IPS-20b (cell line): Measurements from ENCODE around the gene SLC16A9.
"Not testable (repeated sequence)": the region's sequence is repeated elsewhere in the genome, so short reads cannot be mapped to it uniquely, and the experiment has no call there.

Experiments used
- H3K27ac ChIP-seq: one replicate; pipeline ENCODE4 v1.5.1; 2013; ENCODE audit warnings: low read length
- H3K27me3 ChIP-seq: 2 replicates; pipeline ENCODE4 v1.6.1; 2013; ENCODE audit warnings: mild to moderate bottlenecking, low read length, inconsistent platforms; ENCODE audit not compliant: insufficient read depth
- H3K36me3 ChIP-seq: 2 replicates; pipeline ENCODE4 v1.6.1; 2013; ENCODE audit warnings: low read depth, mild to moderate bottlenecking, inconsistent platforms, low read length, moderate library complexity; ENCODE audit not compliant: insufficient read depth
- H3K4me1 ChIP-seq: 2 replicates; pipeline ENCODE4 v1.6.1; 2013; ENCODE audit warnings: mild to moderate bottlenecking, control low read depth, inconsistent platforms, low read length, moderate library complexity; ENCODE audit not compliant: insufficient read depth
- H3K4me3 ChIP-seq: 2 replicates; pipeline ENCODE4 v1.5.1; 2013; ENCODE audit warnings: mild to moderate bottlenecking, low read length, inconsistent platforms
- H3K9ac ChIP-seq: 2 replicates; pipeline ENCODE4 v1.6.1; 2013; ENCODE audit warnings: low read depth, mild to moderate bottlenecking, inconsistent platforms, low read length, moderate library complexity
- H3K9me3 ChIP-seq: 2 replicates; pipeline ENCODE4 v1.6.1; 2013; ENCODE audit warnings: mild to moderate bottlenecking, low read depth, low read length, inconsistent platforms; ENCODE audit not compliant: insufficient read depth

SLC16A9 gene, protein sequence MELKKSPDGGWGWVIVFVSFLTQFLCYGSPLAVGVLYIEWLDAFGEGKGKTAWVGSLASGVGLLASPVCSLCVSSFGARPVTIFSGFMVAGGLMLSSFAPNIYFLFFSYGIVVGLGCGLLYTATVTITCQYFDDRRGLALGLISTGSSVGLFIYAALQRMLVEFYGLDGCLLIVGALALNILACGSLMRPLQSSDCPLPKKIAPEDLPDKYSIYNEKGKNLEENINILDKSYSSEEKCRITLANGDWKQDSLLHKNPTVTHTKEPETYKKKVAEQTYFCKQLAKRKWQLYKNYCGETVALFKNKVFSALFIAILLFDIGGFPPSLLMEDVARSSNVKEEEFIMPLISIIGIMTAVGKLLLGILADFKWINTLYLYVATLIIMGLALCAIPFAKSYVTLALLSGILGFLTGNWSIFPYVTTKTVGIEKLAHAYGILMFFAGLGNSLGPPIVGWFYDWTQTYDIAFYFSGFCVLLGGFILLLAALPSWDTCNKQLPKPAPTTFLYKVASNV

DNA sequence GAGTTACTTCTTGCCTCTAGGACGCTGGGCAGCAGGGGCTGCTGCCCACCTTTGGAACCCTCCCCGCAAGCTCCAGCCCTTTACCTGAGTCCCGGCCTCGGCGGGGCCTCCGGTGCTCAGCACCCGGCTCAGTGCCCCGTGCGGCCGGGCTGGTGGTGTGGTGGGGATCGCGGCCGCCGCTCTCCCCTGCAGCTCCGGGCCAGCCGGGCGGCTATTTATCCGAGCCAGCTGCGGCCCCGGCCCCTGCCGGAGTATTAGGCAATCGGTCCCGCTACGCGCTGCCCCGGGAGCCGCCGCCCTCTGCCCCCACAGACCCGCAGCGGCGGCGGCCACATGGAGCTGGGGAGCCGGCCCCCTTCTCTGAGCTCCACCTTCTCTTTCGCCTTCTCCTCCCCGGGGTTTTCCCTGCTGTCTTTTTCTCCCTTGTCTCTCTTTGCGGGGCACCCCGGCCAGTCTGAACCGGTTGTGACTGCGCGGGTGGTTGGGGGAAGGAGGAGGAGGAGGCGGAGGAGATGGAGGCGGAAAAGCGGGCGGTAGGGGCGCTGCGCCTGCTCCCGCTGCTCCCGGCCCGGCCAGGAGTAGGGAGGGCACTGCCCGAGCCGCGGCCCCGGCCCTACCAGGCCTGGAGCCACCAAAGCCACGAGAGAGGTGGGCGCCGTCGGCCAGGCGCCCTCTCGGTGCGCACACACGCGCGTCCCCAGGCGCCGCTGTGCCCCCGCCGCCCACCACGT is at the start of gene SLC16A9:
Gene SLC16A9 (minus strand): TSS at position 456 of the 731 bp plus-strand sequence. CDS start 25,559 bp downstream, outside the sequence.
- peak within 1 kb of the TSS; percentile 85 for H3K9ac ChIP-seq
- H3K36me3 ChIP-seq: peaks cover 3% of the 10 kb centered on the region; the same call in 1 of the 2 replicates
- peaks cover 39% of the 10 kb centered on the region for H3K27me3 ChIP-seq
- H3K4me1 ChIP-seq: peaks cover 13% of the 10 kb centered on the region; the same call in 1 of the 2 replicates
- no peaks in the 10 kb centered on the region for H3K9me3 ChIP-seq
- peak within 1 kb of the TSS; percentile 84 for H3K4me3 ChIP-seq
- H3K27ac ChIP-seq: no peak within 1 kb of the TSS

DNA sequence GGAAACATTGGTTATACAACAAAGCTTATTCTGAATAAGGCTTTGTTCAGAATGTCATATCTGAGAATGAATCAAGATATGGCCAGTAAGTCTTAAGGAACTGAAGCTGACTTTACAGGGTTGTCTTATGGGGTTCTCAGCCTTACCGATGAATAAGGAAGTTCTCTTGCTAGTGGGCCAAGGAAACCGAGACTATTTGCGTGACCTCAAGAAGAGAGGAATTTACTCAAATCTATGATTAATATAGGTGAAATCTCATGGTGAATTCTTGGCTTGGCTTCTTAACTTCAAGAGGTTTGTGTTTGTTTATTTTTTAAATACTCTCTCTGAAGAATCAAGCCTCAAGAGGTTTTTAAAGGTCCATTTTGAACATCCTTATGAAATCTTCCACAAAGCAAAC is 48.3 kb upstream of the SLC16A9 start:
- no peaks in the 10 kb centered on the region for H3K36me3 ChIP-seq
- no peak overlapping the region for H3K4me3 ChIP-seq
- H3K27me3 ChIP-seq: no peaks in the 10 kb centered on the region
- H3K9me3 ChIP-seq: peaks cover 5% of the 10 kb centered on the region; the same call in 1 of the 2 replicates
- no peak overlapping the region for H3K27ac ChIP-seq
- H3K4me1 ChIP-seq: peaks cover 7% of the 10 kb centered on the region; the same call in 1 of the 2 replicates
- H3K9ac ChIP-seq: no peak overlapping the region

DNA sequence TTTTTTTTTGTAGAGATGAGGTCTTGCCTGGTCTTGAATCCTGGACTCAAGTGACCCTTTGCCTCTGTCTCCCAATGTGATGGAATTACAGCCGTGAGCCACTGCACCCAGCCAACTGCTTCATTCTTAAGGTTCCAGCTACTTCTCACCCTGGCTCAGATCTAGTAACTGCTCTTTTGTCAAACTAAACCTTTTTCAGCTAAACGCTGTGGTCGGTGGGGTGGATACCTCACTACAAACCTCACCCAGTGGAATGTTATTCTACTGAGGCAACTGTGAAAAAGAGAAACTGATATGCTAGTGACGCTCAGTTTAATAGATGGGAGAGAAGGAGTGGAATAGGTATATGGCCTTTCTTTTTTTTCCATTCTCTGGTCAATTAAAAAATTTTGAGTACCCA is 45.3 kb upstream of the SLC16A9 start:
- Histone ChIP-seq H3K27ac (no peak overlapping the region), H3K4me3 (no peak overlapping the region), H3K36me3 (no peaks in the 10 kb centered on the region), H3K27me3 (no peaks in the 10 kb centered on the region), H3K9ac (no peak overlapping the region), H3K4me1 (peaks cover 3% of the 10 kb centered on the region; the same call in 1 of the 2 replicates), H3K9me3 (peaks cover 2% of the 10 kb centered on the region; the same call in 1 of the 2 replicates)

DNA sequence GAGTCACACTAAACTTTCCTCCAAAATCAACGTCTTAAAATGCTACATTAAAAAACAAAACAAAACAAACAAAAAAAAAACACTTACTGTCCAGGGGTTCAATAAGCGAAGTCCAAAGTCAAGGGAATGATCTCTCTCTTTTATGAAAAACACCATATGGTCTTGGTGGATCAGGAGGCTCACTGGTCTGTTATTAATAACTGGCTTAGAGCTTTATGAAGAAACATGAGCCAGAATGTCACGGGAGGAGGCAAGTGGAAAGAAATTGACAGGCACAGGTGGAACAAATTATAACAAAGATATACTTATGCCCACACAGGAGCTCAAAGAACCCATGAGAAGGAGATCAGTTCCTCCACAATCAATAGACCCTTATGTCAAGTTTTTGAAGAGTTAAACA is 43.6 kb upstream of the SLC16A9 start, which contains the start of gene MRLN:
Gene MRLN (minus strand): TSS at position 189 of the 400 bp plus-strand sequence.
- no peak within 1 kb of the TSS for H3K4me3 ChIP-seq

DNA sequence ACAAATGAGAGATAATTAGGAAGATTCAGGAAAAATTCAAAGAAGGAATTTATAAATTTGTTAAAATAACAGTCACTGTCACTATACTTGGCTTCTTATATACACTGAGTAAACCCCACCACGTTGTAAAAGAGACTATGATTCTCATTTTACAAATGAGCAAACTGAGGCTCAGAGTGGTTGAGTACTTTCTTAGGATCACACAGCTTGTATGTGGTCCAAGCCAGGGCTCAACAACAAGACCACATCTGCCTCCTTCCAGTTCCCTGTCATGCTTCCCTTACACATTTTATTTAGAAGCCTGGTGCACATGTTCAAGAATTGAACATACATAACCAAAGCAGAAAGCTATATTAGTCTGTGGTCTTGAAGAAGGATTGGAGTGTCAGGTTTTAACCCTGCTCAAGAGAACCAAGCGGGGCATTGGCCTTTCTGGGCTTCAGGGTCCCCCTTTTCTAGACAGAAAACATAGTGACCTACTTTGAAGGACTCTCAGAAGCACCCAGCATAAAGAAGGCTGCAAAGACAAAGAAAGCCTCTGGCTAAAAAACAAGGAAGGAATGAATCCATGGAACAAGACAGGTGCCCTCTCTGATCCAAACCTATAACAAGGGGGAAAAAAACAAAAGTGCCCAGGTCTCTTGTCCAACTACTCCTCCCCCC is 42.8 kb upstream of the SLC16A9 start:
- Histone ChIP-seq H3K9me3 (no peaks in the 10 kb centered on the region), H3K27me3 (no peaks in the 10 kb centered on the region), H3K9ac (no peak overlapping the region), H3K4me3 (no peak overlapping the region), H3K27ac (no peak overlapping the region), H3K36me3 (no peaks in the 10 kb centered on the region), H3K4me1 (peaks cover 3% of the 10 kb centered on the region; the same call in 1 of the 2 replicates)

More for the DNA sequence above, 43.6 kb upstream of the SLC16A9 start, which contains the start of gene MRLN:
- peaks cover 3% of the 10 kb centered on the region; the same call in 1 of the 2 replicates for H3K4me1 ChIP-seq
- H3K9ac ChIP-seq: no peak within 1 kb of the TSS
- no peaks in the 10 kb centered on the region for H3K27me3 ChIP-seq
- no peaks in the 10 kb centered on the region for H3K36me3 ChIP-seq
- H3K27ac ChIP-seq: no peak within 1 kb of the TSS
- no peaks in the 10 kb centered on the region for H3K9me3 ChIP-seq

DNA sequence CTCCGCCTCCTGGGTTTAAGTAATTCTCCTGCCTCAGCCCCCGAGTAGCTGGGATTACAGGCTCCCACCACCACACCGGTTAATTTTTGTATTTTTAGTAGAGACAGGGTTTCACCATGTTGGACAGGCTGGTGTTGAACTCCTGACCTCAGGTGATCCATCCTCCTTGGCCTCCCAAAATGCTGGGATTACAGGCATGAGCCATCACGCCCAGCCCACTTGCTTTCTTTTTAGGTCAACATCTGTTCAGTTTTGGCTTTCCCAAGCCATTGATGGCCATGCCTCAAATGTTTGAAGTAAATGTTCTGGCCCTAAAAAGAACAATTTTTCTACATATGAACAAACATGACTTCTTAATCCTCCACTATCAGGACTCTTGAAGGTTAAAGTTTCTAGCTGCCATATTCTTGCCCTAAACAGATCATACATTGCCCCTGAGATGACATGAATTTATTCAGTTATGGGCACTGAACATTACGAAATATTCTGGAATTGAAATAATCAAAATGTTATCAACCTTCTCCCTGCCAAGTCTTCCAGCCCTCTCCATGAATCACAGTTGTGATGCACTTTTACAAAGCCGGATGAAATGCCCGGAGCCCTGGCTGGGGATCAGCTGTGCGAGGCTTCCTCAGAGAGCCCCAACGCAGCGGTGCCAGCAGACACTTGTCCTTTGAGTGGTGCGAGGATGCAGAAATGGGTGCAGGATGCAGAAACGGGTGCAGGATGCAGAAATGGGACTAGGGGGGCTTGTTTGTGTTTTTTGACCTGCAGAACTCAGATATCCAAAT is 40.7 kb upstream of the SLC16A9 start:
- no peaks in the 10 kb centered on the region for H3K27me3 ChIP-seq
- no peak overlapping the region for H3K9ac ChIP-seq
- H3K36me3 ChIP-seq: no peaks in the 10 kb centered on the region
- H3K4me3 ChIP-seq: no peak overlapping the region
- no peak overlapping the region for H3K27ac ChIP-seq
- no peaks in the 10 kb centered on the region for H3K9me3 ChIP-seq
- H3K4me1 ChIP-seq: no peaks in the 10 kb centered on the region

DNA sequence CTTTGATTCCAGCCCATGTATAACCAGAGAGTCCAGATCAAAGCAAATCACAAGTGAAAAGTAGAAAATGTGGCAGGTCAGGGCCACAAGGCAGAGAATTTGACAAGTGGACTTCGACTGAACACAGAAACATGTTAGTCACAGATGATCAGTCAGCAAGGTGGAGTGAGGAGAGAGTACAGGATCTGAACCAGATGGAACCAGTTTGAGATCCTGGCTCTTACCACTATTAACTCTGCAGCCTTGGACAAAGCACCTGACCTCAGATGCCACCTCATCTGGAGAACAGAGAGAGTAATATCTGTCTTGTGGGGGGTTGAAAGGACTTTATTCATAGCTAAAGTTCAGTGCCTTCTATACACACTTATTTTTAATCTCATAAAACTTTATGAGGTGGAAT is 39.2 kb upstream of the SLC16A9 start:
- no peaks in the 10 kb centered on the region for H3K36me3 ChIP-seq
- H3K9me3 ChIP-seq: no peaks in the 10 kb centered on the region
- no peaks in the 10 kb centered on the region for H3K27me3 ChIP-seq
- H3K9ac ChIP-seq: no peak overlapping the region
- H3K4me3 ChIP-seq: no peak overlapping the region
- H3K27ac ChIP-seq: no peak overlapping the region
- H3K4me1 ChIP-seq: no peaks in the 10 kb centered on the region

DNA sequence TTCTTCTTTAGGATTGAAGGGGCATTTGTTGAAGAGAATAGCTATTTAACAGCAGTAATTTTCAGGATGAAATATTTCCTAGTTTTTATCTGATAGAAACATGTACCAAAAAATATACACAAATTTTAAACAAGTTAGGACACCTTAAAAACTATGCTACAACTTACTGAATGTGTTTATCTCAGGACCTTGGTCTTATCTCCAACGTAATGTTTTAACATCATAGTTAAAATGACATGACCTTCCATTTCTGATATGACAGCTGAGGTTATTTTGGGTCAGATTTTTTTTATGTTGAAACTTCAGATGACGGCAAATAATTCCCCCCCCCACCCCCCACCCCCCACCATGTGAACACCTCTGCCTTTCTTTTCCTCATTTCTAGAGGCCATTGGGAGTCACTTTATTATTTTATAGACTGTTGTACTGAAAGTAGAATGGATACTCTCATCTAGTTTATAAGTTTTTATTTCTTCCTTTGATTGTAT is 35.6 kb upstream of the SLC16A9 start:
- Histone ChIP-seq H3K27ac (no peak overlapping the region), H3K4me1 (no peaks in the 10 kb centered on the region), H3K27me3 (no peaks in the 10 kb centered on the region), H3K4me3 (no peak overlapping the region), H3K36me3 (no peaks in the 10 kb centered on the region), H3K9me3 (peaks cover 6% of the 10 kb centered on the region; the same call in 1 of the 2 replicates), H3K9ac (no peak overlapping the region)

DNA sequence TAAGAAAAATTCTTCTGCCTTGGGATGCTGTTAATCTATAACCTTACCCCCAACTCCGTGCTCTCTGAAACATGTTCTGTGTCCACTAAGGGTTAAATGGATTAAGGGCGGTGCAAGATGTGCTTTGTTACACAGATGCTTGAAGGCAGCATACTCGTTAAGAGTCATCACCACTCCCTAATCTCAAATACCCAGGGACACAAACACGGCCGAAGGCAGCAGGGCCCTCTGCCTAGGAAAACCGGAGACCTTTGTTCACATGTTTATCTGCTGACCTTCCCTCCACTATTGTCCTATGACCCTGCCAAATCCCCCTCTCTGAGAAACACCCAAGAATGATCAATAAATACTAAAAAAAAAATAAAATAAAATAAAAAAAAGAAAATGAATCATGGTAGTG is 35.1 kb upstream of the SLC16A9 start:
- not testable (repeated sequence) for H3K4me1 ChIP-seq, H3K9me3 ChIP-seq, H3K27me3 ChIP-seq, H3K27ac ChIP-seq, H3K36me3 ChIP-seq, H3K4me3 ChIP-seq, H3K9ac ChIP-seq

DNA sequence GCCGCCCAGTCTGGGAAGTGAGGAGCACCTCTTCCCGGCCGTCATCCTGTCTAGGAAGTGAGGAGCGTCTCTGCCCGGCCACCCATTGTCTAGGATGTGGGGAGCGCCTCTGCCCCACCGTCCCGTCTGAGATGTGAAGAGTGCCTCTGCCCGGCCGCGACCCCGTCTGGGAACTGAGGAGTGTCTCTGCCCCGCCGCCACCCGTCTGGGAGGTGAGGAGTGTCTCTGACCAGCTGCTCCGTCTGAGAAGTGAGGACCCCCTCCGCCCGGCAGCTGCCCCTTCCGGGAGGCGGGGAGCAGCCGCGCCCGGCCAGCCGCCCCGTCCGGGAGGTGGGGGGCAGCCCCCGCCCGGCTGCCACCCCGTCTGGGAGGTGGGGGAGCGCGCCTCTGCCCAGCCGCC is 34.5 kb upstream of the SLC16A9 start:
- H3K9ac ChIP-seq, H3K27ac ChIP-seq, H3K36me3 ChIP-seq, H3K4me3 ChIP-seq, H3K4me1 ChIP-seq, H3K9me3 ChIP-seq, H3K27me3 ChIP-seq: not testable (repeated sequence)
